HG03457 (cell line): ENCODE results near the gene EGLN3.
"Not testable (repeated sequence)": the region's sequence is repeated elsewhere in the genome, so short reads cannot be mapped to it uniquely, and the experiment has no call there.

Experiments used
- ATAC-seq: cut with Tn5 transposase; IDR thresholded peaks from one replicate; pipeline ENCODE4 v1.9.1; 2021; ENCODE audit warnings: moderate number of reproducible peaks; ENCODE audit not compliant: unreplicated experiment

Gene EGLN3

GRCh38 chr14:33962466-33962865 is 11.6 kb upstream of the EGLN3 start:
- not testable (repeated sequence) for ATAC-seq

- ATAC-seq, result no peak
Observed at GRCh38 chr14:33962016-33962415, 11.1 kb upstream of the EGLN3 start.

GRCh38 chr14:33959692-33960151 is 8.8 kb upstream of the EGLN3 start:
- ATAC-seq, result no peak

GRCh38 chr14:33958605-33959226 is 7.8 kb upstream of the EGLN3 start:
- no peak for ATAC-seq

GRCh38 chr14:33957993-33958392 is 7.1 kb upstream of the EGLN3 start:
- no peak for ATAC-seq

- ATAC-seq, result no peak
Observed at GRCh38 chr14:33957299-33957698, 6.4 kb upstream of the EGLN3 start.

GRCh38 chr14:33956640-33957039 is 5.8 kb upstream of the EGLN3 start:
- no peak for ATAC-seq

- ATAC-seq, result no peak
Observed at GRCh38 chr14:33954016-33954598, 3.2 kb upstream of the EGLN3 start.

GRCh38 chr14:33952541-33952940 is 1.7 kb upstream of the EGLN3 start:
- no peak for ATAC-seq

GRCh38 chr14:33951183-33951840 is 438 bp upstream of the EGLN3 start:
- no peak for ATAC-seq

- no peak for ATAC-seq
Observed at GRCh38 chr14:33949411-33949893, 1.4 kb downstream of the EGLN3 start.

- no peak for ATAC-seq
Observed at GRCh38 chr14:33948869-33949408, 1.9 kb downstream of the EGLN3 start.

GRCh38 chr14:33948145-33948868 is 2.6 kb downstream of the EGLN3 start:
- ATAC-seq, result no peak

GRCh38 chr14:33946679-33947476 is 4.0 kb downstream of the EGLN3 start:
- no peak for ATAC-seq

- ATAC-seq, result no peak
Observed at GRCh38 chr14:33945210-33946088, 5.4 kb downstream of the EGLN3 start.

- ATAC-seq, result no peak
Observed at GRCh38 chr14:33943096-33943883, 7.6 kb downstream of the EGLN3 start.

GRCh38 chr14:33941718-33942117 is 9.2 kb downstream of the EGLN3 start:
- no peak for ATAC-seq

GRCh38 chr14:33940561-33941011 is 10.3 kb downstream of the EGLN3 start:
- no peak for ATAC-seq
